Prostate gland (tissue), 2 donors: ENCODE data around the gene FOXL1. TPM values are rescaled to one million over a fixed set of nuclear protein-coding genes. Genes with fewer than 3 reads are reported as not detected.

Source experiments
- DNase-seq: peaks from one replicate; pipeline ENCODE4 v3.0.0-alpha.2; 2019; ENCODE audit warnings: low spot score
- H3K27ac ChIP-seq, 2 donors: fragments of 200-600 bp; sonication (generic); 2 replicates each; pipeline ENCODE4 v1.5.1; 2017 to 2019
- H3K27me3 ChIP-seq: fragments of 200-600 bp; sonication (generic); replicated peaks from 2 replicates; pipeline ENCODE4 v1.5.1; 2019; ENCODE audit not compliant: insufficient read depth
- H3K36me3 ChIP-seq, 2 donors: fragments of 200-600 bp; sonication (generic); 1 replicate in 1 of 2; 2 replicates in 1 of 2; pipeline versions ENCODE4 v1.5.1 to v1.8.1; 2017 to 2019
- H3K4me1 ChIP-seq: fragments of 200-600 bp; sonication (generic); replicated peaks from 2 replicates; pipeline ENCODE4 v1.5.1; 2019
- H3K4me3 ChIP-seq, 2 donors: fragments of 200-600 bp; sonication (generic); 2 replicates each; pipeline ENCODE4 v1.5.1; 2017 to 2019
- H3K9me3 ChIP-seq: fragments of 200-600 bp; sonication (generic); 2 replicates; pipeline ENCODE4 v1.5.1; 2017
- CTCF ChIP-seq, 4 experiments: fragments of 200-600 bp in 2 of 4; fragments of 450-650 bp in 2 of 4; sonication (generic) in 2 of 4; IDR thresholded peaks; 1 replicate in 3 of 4; 2 replicates in 1 of 4; pipeline ENCODE4 v1.5.1; 2016 to 2019; ENCODE audit warnings: antibody characterized with exemption in 4 of 4, mild to moderate bottlenecking in 2 of 4, moderate library complexity in 2 of 4
- POLR2A ChIP-seq: fragments of 450-650 bp; IDR thresholded peaks from one replicate; pipeline ENCODE4 v1.6.1; 2016; ENCODE audit warnings: antibody characterized with exemption, mild to moderate bottlenecking
- POLR2AphosphoS5 ChIP-seq: sonication (generic); formaldehyde crosslinking; IDR thresholded peaks from one replicate; pipeline ENCODE4 v1.6.1; 2017; ENCODE audit warnings: antibody characterized with exemption
- WGBS: methylation state at CpG from one replicate; pipeline ENCODE4 v1.1.5; 2018; 5-methylcytosine and 5-hydroxymethylcytosine counted together
- intact Hi-C: fragments of 100-400 bp; cut with DNase I; formaldehyde crosslinking; loops from one replicate; pipeline ENCODE4 v1.14.2; 2022
- total RNA-seq, 2 donors: library from RNA; depleted of rRNA; stranded (reverse); fragments of >200 nt; gene quantifications; one replicate each; pipeline ENCODE4 v1.1.0, GENCODE V29; 2016

FOXL1 gene
- total RNA-seq, 2 donors from 2014 or later: 0.87 to 8.6 TPM

- no peaks in the 10 kb centered on the region for H3K27me3 ChIP-seq
Measured at GRCh38 chr16:86531641-86532525, 46.5 kb upstream of the FOXL1 start.

GRCh38 chr16:86532526-86532815 is 45.9 kb upstream of the FOXL1 start:
- Histone ChIP-seq H3K27me3 (no peaks in the 10 kb centered on the region), H3K9me3 (no peaks in the 10 kb centered on the region), H3K4me3 (no peak overlapping the region), H3K36me3 (no peaks in the 10 kb centered on the region), H3K4me1 (no peaks in the 10 kb centered on the region), H3K27ac (no peak overlapping the region)
- TF ChIP-seq POLR2AphosphoS5: no peak
- no peak for DNase-seq
- WGBS: 95% methylated on average over 7 of the region's 7 CpGs
- intact Hi-C loops: no loop called here

More at GRCh38 chr16:86531641-86532525, 46.5 kb upstream of the FOXL1 start:
- H3K9me3 ChIP-seq: no peaks in the 10 kb centered on the region
- TF ChIP-seq CTCF (IDR thresholded peaks at IDR 0.05) (no peak), POLR2A (no peak), POLR2AphosphoS5 (no peak)
- 93% methylated on average over 46 of the region's 49 CpGs for WGBS
- intact Hi-C loops: no loop called here
- H3K4me1 ChIP-seq: no peaks in the 10 kb centered on the region
- no peaks in the 10 kb centered on the region for H3K36me3 ChIP-seq
- no peak overlapping the region for H3K4me3 ChIP-seq
- no peak for DNase-seq
- peak overlapping the region in 1 of 2 donors; percentile 4 for H3K27ac ChIP-seq

GRCh38 chr16:86533076-86533475 is 45.3 kb upstream of the FOXL1 start:
- 96% methylated on average over 8 of the region's 8 CpGs for whole genome bisulfite sequencing
- Histone ChIP-seq H3K27ac (no peak overlapping the region), H3K4me3 (no peak overlapping the region), H3K36me3 (peaks cover 0 to 5% of the 10 kb centered on the region in 2 donors), H3K4me1 (no peaks in the 10 kb centered on the region), H3K27me3 (no peaks in the 10 kb centered on the region), H3K9me3 (no peaks in the 10 kb centered on the region)
- intact Hi-C loops: no loop called here
- DNase-seq: no peak
- TF ChIP-seq POLR2AphosphoS5: no peak
- no peak for TF ChIP-seq POLR2A
- TF ChIP-seq CTCF (IDR thresholded peaks at IDR 0.05): no peak

- 55% methylated on average over 8 of the region's 8 CpGs for WGBS
- H3K27me3 ChIP-seq: no peaks in the 10 kb centered on the region
- H3K36me3 ChIP-seq: peaks cover 0 to 13% of the 10 kb centered on the region in 2 donors
- no peaks in the 10 kb centered on the region for H3K4me1 ChIP-seq
- H3K9me3 ChIP-seq: no peaks in the 10 kb centered on the region
- no peak overlapping the region for H3K4me3 ChIP-seq
- DNase-seq: no peak
- intact Hi-C loops: no loop called here
- TF ChIP-seq CTCF (IDR thresholded peaks at IDR 0.05): no peak
- TF ChIP-seq POLR2A: no peak
- no peak for TF ChIP-seq POLR2AphosphoS5
- no peak overlapping the region for H3K27ac ChIP-seq
Measured at GRCh38 chr16:86533767-86534351, 44.5 kb upstream of the FOXL1 start.

- no peak overlapping the region for H3K27ac ChIP-seq
- TF ChIP-seq CTCF (IDR thresholded peaks at IDR 0.05) (no peak), POLR2AphosphoS5 (no peak), POLR2A (no peak)
- WGBS: 70% methylated on average over 18 of the region's 18 CpGs
- H3K9me3 ChIP-seq: no peaks in the 10 kb centered on the region
- intact Hi-C loops: no loop called here
- H3K27me3 ChIP-seq: no peaks in the 10 kb centered on the region
- DNase-seq: no peak
- H3K36me3 ChIP-seq: peaks cover 5 to 17% of the 10 kb centered on the region in 2 donors
- H3K4me1 ChIP-seq: no peaks in the 10 kb centered on the region
- no peak overlapping the region for H3K4me3 ChIP-seq
Measured at GRCh38 chr16:86534779-86535615, 43.4 kb upstream of the FOXL1 start.
